H1 (cell line): ENCODE results near the gene KLHL35. TPM values are rescaled to one million over a fixed set of nuclear protein-coding genes. Genes with fewer than 3 reads are reported as not detected.

ENCODE experiments used
- CBX5 ChIP-seq: fragments of 300-800, 300-1000 bp; sonication (generic); IDR thresholded peaks from 2 replicates; pipeline ENCODE4 v1.7.1; 2016; ENCODE audit warnings: antibody characterized with exemption, low read length, low read depth
- SIRT6 ChIP-seq: IDR thresholded peaks from one replicate; pipeline ENCODE4 v1.7.1; 2012; ENCODE audit warnings: low read length, inconsistent platforms
- SRF ChIP-seq: IDR thresholded peaks from 2 replicates; pipeline ENCODE4 v1.6.1; 2011; ENCODE audit warnings: mild to moderate bottlenecking, low read depth, low read length, moderate library complexity
- polyA plus RNA-seq, 7 experiments: library from polyadenylated mRNA; depleted of rRNA in 3 of 7; stranded (reverse) in 5 of 7; unstranded in 2 of 7; fragments of >200 nt in 5 of 7; fragments of 200-250 nt in 2 of 7; gene quantifications; 1 replicate in 5 of 7; 2 replicates in 1 of 7; 4 replicates in 1 of 7; pipeline versions ENCODE4 v1.2.1 to v1.2.3, GENCODE V29; 2011 to 2013; ENCODE audit warnings: missing spikeins in 2 of 7, mixed read lengths in 2 of 7
- total RNA-seq: library from RNA; stranded (reverse); fragmentation: NEBNext Ultra II Directional; extraction: Animal tissue kit (Norgen Biotek cat#: 25700); gene quantifications from 2 replicates; pipeline ENCODE4 v1.2.1, GENCODE V29; 2021
- TF ChIP-seq, protein P1 (sequence below): IDR thresholded peaks from 2 replicates; pipeline ENCODE4 v1.6.1; 2012; ENCODE audit warnings: inconsistent platforms

The KLHL35 gene
- total and polyA plus RNA-seq, 2 of the 8 experiments (the other 6 are each of a cell fraction or from before 2014, with no cell fraction given): 0.35 to 0.41 TPM

DNA sequence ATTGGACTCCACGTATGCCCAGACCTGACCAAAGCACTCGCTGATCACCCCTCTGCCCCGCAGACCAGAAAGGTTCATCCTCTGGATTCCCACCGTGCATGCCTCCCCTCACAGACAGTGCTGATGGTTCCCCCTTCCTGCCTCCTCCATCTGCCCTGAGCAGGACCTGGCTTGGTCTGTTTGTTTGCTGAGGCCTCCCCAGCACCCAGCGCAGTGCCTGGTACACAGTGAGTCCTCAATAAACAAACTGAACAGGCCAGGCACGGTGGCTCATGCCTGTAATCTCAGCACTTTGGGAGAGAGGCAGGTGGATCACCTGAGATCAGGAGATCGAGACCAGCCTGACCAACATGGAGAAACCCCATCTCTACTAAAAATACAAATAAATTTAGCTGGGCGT lies 57.4 kb downstream of the KLHL35 start (continued):
- no peak for TF ChIP-seq SIRT6
- TF ChIP-seq SRF: no peak
- TF ChIP-seq, protein P1, sequence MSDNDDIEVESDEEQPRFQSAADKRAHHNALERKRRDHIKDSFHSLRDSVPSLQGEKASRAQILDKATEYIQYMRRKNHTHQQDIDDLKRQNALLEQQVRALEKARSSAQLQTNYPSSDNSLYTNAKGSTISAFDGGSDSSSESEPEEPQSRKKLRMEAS: no peak
- no peak for TF ChIP-seq CBX5
